GM20431 (cell line): ENCODE results near the gene SPTB.
"Not testable (repeated sequence)": the region's sequence is repeated elsewhere in the genome, so short reads cannot be mapped to it uniquely, and the experiment has no call there.

Experiments
- in situ Hi-C: fragments of 300-500 bp; cut with MseI, MboI; formaldehyde crosslinking; loops from one replicate; pipeline ENCODE4 v1.15.0; 2020; ENCODE audit warnings: low sequenced_read_pairs; ENCODE audit not compliant: unreplicated experiment

SPTB gene

DNA sequence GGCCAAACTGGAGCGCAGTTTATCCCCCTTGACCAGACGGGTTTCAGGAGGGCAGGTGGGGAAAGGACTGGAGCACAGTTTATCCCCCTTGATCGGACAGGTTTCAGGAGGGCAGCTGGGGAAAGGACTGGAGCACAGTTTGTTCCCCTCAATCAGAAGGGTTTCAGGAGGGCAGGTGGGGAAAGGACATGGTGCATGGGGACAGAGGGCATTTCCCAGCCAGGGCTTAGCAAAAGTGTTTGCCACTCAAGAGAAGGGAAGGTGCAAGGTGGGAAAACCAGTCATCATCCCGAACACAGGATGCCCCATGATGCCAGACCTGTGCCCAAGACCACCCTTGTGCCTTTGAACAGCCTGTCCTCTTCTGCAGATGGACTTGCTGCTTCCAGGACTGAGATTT, 54.7 kb downstream of the SPTB start:
- in situ Hi-C loops, result no loop called here

DNA sequence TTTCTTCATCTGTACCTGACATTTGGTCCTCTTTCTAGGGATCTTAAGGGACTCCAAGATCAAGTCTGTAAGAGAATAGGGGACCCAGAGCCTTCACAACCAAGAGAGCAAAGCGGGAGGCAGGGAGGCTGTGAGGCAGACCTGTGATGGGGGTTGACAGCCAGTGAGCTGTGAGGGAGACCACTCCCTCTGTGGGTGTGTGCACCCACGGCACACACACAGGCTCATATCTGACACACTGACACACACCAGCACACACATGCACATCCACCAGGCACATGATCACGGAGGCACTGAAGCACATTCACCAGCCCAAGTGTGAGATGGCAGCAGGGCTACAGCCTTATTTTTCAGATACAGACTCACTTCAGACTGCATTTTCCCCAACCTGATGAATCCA, 55.2 kb downstream of the SPTB start:
- in situ Hi-C loops, result no loop called here

DNA sequence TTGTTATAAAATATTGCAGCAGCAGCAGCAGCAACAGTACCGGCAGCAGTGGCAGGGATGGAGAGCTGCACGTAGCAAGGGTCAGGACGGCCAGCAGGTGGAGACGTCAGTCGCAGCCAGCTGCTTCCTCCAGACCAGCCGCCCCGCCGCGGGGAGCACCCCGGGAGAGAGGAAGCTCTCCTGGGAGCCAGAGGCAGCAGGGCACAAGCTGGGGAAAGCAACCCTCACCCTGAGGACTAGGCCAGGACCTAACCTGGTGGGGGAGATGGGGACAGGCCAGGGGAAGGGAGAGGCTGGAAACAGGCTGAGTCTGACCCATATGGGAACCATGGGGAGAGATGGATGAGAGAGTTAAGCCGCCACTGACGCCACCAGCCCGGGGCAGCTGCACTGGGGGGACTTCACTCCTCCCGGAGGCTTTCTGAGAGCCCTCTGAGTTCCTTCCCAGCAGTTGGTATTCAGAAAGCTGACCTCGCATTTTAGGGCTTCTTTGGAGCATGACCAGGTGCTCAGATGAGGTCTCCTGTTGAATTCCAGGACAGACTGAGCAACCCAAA, 56.3 kb downstream of the SPTB start:
- in situ Hi-C loops, result no loop called here

DNA sequence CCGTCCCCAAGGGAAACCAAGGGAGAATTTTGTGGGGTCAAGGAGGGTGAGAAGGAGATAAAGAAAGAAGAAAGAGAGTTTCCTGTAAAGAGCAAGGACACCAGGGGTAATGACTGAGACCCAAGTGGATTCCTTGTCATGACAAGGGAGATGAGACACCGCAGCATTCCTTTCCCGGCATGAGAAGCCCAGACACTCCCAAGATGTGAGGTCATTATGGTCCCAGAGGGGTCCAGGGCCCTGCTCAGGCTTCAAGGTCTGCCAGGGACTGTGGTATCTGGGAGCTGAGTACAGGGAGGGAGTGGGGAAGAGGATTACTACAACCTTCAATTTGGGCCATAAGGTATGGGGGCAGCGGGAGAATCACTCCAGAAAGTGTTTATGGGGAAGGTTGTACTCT, 58.1 kb downstream of the SPTB start:
- in situ Hi-C loops, result no loop called here

DNA sequence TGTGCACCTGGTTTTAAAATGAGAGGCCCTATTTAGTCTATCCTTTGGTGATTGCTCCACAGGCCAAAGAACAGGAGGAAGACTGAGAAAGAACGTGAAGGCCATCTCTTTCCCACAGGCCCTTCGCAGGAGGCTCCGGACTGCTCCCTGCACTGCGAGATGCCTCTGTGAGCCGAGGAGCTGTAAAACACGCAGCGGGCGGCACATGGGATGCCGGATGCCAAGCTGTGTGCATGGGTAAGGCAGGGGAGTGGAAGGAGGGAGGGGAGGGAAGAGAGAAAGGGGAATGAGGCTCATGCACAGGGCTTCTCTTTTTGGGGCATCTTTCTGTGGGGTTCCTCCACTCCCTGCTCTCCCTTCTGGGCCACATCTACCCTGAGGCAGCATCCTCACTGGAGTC, 61.6 kb downstream of the SPTB start:
- in situ Hi-C loops, result no loop called here

DNA sequence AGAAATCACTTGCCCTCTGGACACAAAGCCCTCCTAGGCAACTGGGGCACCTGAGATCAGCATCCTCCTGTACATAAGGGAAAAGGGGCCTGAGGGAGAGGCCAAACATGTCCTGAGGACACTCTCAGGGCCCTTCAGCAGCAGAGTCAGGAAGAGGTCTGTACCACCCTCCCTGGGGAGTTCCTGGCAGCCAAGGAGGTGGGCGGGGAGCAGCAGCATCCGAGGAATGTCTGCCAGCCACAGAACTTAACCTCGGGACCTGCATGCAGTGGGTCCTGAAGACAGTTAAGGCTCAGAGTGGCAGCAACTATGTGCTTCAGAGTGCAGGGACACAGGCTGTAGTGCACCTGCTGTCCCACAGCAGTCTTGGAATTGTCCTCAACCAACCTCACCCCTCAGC, 62.1 kb downstream of the SPTB start:
- in situ Hi-C loops, result no loop called here

DNA sequence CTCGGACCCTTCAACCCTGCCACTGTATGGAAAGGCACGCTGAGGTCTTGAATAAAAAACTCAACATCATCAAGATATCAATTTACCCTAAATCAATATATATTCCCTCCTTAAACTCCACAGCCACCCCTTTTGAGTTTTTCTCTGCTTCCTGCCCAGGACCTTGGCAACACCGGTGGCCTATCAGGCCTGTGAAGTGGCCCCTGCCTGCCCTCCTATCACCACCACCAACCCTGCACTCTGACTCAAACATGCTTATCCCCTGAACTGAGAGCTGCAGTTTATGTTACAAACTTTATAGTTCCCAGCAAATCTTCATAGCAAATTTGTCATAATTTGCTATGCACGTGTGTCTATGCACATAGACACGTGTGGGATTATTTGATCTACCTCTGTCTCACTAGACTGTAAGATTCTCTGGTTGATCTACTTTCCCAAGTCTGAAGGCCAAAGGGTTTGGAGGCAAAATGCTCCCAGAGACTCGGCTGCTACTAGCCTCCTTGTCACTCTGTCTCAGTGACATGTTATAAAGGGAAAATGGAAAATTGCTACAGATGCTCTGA, 63.4 kb downstream of the SPTB start:
- in situ Hi-C loops, result no loop called here

DNA sequence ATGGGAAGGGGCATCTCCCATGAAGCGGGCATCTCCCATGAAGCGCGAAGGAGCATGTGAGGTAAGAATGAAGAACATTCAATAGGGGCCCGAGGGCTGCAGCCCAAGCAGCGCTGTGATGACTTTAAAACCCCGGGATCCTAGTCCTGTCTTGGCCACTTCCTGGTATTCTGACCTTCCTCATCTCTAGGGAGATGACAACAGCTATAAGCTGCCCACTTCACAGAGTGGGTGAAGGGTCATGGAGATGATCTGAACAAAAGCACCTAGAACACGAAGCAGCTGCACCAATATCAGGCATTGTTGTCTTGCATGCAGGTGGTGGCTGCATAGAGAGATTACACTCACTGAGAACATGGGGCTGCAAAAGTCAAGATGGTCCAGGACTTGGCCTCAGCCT, 64.5 kb downstream of the SPTB start:
- in situ Hi-C loops, result no loop called here

DNA sequence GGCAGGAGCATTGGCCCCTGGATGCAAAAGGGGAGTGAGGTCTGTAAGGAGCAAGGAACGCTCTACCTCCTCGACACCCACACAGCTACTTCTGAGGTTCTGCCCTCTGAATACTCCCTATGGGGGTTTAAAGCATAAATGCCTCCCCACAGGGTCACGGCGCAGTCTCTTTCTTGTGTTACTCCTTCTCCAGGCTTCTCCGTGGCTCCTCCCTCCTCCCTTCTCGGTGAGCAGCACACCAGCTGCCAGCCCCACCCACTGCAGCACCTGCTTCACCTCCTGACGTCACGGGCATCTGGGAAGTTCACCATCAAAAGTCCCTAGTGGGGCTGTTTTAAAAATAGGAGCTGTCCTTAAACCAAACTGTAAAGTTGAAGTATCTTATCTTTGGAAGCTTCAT, 67.3 kb downstream of the SPTB start:
- in situ Hi-C loops, result no loop called here

DNA sequence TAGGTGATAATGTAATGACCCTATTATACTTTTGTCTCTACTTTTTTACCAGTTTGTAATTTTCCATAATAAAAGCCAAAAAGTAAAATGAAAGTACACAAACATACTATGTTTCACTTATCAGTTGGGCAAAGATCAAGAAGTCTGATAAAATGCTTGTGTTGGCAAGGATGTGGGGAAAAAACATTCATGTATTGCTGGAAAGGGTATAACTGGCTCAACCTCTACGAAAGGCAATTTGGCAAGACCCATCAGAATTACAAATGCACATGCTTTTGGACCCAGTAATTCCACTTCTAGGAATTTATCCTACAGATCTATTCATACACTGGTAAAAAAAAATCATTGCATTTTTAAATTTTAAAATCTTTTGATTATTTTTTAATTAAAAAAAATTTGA, 68.0 kb downstream of the SPTB start:
- in situ Hi-C loops, result no loop called here

DNA sequence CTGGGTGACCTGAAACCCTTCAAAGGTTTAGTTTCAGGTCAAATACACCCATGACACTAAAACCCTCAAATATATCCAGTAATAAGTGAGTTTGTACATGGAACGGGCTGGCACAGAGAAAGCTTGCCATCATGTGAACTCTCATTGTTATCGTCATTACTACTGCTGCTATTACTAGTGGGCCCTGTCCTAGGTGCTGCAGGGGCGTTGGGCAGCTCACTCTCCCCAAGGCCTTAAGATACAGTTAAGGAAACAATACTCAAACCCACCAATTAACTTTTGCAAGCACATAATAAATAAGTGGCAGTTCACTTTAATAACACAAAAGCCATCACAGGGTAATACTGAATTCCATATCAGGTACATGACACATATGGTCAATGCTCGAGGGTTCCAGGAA, 71.3 kb downstream of the SPTB start:
- in situ Hi-C loops, result no loop called here

DNA sequence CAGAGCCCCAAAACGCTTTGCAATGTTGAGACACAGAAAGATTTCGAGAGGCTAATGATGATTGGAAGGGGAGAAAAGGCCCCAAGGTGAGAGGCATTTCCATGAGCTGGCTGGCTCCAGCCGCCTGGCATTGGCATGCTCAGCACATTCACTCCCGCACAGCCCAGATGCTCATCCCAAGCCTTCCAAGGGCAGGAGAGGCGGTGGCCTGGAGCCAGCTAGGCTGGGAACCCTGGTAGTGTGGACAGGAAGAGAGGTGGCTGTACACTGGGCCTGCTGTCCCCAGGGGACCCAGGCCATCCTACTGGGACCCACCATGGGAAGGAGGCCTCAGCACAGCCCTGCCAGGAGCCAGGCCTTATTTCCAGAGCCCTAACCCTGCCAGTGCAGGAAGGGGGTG, 72.2 kb downstream of the SPTB start:
- in situ Hi-C loops, result no loop called here

DNA sequence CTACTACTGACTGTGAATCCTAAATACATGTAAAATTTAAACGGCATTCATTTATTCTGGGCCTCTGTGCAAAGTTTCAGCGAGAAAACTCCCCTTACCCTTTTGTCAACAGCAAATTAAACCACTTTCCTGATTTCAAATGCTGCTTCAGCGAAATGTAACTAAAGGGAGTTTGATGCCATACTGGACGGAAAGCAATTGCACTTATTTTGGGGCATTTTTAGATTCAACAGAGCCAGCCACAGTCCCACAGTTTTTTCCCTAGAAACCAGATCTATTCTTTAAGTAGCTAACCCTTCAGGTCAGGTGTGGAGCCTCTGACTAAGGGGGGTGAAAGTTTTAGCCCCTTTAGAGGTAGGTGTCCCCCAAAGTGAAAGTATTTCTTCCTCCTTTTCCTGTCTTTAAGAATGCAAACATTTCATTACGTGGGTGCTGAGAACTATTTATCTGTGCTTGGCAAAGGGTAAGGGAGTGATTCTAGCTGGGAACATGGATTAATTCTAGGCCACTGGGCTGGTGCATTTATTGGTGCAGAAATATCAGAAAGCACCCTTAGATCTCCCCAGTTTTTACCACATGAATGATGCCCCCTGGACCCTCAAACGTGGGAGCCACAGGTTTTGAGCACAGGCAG, 72.7 kb downstream of the SPTB start:
- in situ Hi-C loops, result no loop called here

DNA sequence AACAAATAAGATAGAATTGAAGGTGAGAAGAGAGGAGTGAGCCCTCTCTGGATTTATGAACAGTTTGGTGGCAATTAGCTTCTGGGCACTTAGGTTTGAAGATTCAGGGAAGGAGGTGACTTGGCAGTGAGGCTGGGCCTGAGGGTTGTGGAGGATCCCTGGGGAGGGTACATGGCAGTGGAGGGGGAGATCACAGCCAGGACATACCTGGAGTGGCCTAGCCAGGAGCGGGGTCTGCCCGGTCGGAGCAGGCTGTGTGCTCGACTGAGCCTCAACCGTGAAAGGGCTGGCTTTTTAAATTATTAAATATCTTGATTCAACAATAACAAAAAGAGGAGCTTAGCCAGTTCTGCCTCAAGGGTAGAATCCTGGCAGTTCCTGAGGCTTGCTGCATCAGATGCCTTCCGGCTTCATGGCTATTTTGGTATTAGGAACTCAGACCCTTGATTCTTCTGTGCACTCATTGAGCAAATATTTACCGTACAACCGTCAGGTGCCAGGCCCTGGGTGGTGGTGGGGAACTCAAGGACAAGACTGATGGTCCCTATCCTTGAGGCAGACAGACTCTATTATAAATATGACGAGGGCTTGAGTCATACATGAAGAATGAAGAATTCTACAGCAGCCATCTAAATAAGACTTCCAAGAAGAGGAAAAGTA, 73.4 kb downstream of the SPTB start:
- in situ Hi-C loops, result no loop called here

DNA sequence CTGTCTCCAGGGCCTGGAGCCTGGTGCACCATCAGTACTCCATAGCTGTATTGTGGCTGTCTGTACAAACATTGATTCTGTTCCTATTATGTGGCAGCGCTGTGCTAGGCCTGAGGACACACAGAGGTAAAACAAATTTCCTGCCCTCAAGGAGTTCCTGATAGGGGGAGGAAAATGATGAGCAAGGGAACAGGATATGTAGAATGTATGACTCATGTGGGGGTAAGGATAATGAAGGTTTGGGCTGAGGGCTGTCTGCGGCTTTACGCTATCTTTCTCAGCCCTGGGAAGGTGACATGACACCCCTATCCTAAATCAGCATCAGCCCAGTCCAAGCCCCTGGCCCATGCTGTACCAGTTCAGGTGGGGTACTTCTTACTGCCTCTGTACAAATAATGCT, 74.1 kb downstream of the SPTB start:
- in situ Hi-C loops, result not testable (repeated sequence)

DNA sequence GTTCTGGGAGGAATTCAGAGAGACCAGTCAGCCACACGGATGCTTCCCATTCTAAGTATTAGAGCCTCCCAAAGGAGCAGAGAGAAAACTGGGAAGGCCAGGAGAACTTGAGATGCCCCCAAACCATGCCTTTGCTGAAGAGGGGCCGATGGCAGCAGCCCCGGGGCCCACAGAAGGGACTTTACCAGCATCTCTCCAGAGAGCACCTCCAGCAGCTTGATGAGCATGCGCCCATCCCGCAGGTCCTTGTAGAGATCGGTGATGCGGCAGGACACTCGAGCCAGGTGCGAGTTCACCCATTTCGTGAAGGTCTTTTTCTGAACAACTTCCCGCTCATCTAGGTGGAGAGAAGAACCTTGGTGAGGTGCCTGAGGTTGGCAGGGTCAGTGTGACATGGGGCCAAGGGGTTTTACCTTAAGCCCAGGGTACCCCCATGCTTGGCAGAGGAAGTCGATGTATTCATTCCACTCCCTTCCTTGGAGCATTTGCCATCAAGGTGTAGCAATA, 74.9 kb downstream of the SPTB start:
- in situ Hi-C loops, result no loop called here

DNA sequence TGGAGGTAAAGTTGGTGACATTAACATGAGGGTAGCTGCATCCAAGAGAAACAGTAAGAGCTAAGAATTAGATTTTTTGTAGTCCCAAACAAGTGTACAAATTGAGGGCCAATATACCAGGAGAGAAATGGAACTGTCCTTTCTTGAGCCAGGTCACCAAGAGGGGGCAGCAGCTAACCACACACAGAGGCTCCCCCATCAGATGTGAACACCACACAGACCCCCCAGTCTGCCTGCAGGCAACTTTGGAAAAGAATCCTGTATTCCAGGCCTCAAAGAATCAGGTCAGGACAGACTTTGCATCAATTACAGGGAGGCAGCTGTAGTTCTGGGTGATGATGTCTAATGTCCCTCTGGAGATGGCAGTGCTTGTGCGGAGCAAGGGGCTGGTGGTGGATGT, 77.9 kb downstream of the SPTB start:
- in situ Hi-C loops, result no loop called here

DNA sequence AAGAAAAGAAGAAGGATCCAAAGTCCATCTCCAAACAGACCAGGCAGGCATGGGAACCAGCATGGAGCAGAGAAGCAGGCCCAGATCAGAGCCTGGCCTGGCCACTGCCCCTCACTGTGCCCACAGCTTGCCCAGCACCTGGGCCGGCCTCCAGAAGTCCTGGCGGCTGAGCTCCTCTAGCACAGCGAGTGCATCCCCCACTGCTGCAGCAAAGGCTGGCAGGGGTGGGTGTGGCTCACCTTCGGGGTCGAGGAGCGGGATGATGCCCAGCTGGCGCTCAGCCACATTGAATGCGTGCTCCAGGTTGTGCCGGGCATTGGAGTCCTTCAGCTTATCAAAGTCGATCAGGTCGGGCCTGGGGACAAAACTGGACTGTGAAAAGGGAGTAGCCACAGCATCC, 78.7 kb downstream of the SPTB start:
- in situ Hi-C loops, result no loop called here

DNA sequence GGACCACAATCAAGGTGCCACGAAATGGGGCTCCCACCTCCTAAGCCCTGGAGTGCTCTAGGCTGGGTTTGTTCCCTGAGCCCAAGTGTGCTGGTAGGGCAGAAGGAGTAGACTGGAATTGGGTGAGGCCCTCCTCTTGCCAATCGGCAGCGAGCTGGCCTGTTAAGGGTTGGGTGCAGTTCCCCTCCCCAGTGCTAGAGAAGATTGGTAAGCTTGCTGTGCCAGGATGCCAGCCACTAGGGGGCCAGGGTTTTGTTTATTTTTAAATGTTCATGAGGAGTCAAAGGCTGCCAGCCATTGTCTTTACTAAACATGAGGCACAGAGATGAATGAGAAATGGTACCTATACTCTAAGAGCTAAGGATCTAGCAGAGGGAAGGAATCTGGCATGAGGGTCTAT, 79.7 kb downstream of the SPTB start:
- in situ Hi-C loops, result no loop called here

DNA sequence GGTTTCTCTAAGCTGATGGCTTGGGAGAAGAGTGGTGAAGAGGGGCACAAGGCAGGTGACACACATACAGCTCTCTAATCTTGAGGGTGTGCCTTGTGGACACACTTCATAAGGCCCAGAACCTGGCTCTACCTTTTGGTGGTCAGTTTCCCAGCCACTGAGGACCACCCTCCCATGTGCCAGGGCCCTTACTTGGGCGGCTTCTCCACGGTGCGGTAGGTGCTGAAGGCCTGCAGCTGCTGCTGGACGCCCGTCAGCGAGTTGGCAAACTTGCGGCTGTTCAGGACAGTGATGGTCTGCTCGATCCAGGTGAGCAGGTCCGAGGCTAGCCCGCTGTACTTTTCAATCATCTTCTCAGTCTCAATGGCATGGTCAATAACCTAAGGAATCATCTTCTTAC, 80.2 kb downstream of the SPTB start:
- in situ Hi-C loops, result no loop called here

DNA sequence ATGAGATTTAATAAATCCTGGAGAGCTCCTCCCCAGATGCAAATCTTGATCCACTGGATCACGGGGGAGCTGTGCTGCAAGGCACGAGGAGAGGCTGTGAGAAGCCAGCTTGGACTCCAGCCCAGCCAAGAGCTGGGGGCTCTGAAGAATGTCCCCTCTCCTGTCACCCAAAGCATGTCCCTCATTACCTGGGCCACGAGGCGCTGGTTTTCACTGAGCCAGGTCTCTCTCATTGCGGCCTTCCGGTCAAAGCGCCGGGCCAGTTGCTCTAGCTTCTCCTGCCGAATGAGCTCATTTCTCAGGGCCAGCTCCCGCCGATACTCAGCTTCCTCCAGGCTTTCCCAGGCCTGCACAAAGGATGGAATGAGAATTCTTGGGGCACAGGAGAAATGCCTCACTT, 83.3 kb downstream of the SPTB start:
- in situ Hi-C loops, result no loop called here

DNA sequence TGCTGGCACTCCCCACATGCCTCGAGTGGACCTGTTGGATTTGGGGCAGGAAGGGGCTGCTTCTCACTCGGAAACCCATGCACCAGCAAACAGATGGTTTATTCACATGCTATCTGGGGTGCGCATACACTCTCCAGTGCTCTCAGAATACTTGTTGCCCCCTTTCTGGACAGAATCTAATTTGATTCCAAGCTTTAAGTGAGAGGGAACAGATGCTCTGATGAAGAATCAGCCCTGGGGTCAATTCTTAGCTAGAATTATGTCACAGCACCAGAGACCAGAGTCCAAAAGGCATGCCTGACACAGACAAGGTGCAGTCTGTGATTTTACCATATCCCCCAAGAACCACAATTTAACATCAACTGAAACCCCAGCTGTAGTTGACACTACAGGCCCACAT, 83.8 kb downstream of the SPTB start:
- in situ Hi-C loops, result no loop called here
